ENCODE data around the gene OR8B2. TPM values are rescaled to one million over a fixed set of nuclear protein-coding genes. Genes with fewer than 3 reads are reported as not detected.

The OR8B2 gene
- total RNA-seq, 1 experiment from 2014 or later: not detected

DNA sequence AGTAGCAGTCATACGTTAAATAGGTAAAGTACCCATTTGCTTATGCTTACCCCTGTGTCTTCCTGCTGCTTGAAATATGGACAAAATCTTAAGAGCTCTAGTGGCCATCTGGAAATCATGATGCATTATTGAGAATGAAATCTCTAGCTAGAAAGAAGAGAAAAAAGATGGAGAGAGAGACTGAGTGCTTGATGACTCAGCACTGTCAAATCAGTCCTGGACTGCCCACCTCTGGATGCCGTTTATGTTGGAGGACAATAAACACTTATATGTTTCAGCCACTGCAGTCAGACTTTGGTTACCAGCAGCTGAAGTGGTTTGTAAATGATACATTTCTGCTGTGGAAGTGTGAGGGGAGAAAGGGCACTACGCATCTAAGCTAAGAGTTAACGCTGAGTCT, 36.7 kb upstream of the OR8B2 start:
- no peak overlapping the region for H3K4me2 ChIP-seq
- BruUV-seq (replicated peaks): no TSS peak
- CTCF ChIA-PET: no interaction called here
- H3K9me2 ChIP-seq (ENCODE audit: insufficient read depth): no peaks in the 10 kb centered on the region
- TF ChIP-seq, protein P1, sequence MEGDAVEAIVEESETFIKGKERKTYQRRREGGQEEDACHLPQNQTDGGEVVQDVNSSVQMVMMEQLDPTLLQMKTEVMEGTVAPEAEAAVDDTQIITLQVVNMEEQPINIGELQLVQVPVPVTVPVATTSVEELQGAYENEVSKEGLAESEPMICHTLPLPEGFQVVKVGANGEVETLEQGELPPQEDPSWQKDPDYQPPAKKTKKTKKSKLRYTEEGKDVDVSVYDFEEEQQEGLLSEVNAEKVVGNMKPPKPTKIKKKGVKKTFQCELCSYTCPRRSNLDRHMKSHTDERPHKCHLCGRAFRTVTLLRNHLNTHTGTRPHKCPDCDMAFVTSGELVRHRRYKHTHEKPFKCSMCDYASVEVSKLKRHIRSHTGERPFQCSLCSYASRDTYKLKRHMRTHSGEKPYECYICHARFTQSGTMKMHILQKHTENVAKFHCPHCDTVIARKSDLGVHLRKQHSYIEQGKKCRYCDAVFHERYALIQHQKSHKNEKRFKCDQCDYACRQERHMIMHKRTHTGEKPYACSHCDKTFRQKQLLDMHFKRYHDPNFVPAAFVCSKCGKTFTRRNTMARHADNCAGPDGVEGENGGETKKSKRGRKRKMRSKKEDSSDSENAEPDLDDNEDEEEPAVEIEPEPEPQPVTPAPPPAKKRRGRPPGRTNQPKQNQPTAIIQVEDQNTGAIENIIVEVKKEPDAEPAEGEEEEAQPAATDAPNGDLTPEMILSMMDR (conservative IDR thresholded peaks at IDR 0.05): no peak
- TF ChIP-seq EZH2 (IDR thresholded peaks at IDR 0.05; ENCODE audit: low read depth): no peak
- no peaks in the 10 kb centered on the region for H4K20me1 ChIP-seq (ENCODE audit: insufficient read depth)
- H3K4me1 ChIP-seq (replicated peaks; ENCODE audit: insufficient read depth): no peaks in the 10 kb centered on the region
- intact Hi-C loops (cut with micrococcal nuclease; ENCODE audit: unreplicated experiment): no loop called here
- H3K27ac ChIP-seq: no peak overlapping the region
- H2AFZ ChIP-seq: no peak overlapping the region
- DNase-seq: no peak
- H3K79me2 ChIP-seq (ENCODE audit: low read depth): no peaks in the 10 kb centered on the region
- no peaks in the 10 kb centered on the region for H3K36me3 ChIP-seq (ENCODE audit: low read depth)
- POLR2A ChIA-PET (ENCODE audit: unreplicated experiment): no interaction called here
- H3K9me3 ChIP-seq (ENCODE audit: insufficient read depth, low read depth): no peaks in the 10 kb centered on the region
- H3F3A ChIP-seq (ENCODE audit: insufficient read depth, low read depth): no peaks in the 10 kb centered on the region
- no peak overlapping the region for H3K4me3 ChIP-seq
- H3K27me3 ChIP-seq (ENCODE audit: insufficient read depth, low read depth): peaks cover 7% of the 10 kb centered on the region

DNA sequence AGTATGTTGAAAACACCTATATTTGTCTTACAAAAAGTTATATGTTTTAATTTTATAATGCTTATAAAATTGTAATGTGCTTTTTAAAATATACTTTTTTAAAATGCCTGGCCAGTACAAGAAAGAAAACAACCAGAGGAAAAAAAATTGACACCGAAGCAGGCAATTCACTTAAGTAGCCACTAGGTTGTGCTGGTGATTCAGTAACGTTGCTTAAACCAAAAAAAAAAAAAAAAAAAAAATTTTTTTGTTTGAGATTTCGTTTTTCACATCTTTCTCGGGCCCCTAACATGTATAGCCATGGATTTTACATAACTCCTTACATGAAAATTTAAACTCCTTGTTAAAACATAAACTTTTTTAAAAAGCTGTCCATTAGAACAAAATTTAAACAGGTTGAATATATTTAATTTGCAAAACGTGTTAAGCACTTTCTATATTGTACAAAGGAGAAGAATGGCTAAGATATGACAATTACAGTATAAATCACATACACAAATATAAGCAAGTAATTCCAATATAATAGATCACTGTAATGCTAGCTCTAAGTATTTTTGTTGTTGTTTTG, 31.1 kb upstream of the OR8B2 start:
- Histone ChIP-seq H3F3A (ENCODE audit: insufficient read depth, low read depth) (no peaks in the 10 kb centered on the region), H3K27me3 (ENCODE audit: insufficient read depth, low read depth) (peaks cover 5% of the 10 kb centered on the region), H3K9me2 (ENCODE audit: insufficient read depth) (no peaks in the 10 kb centered on the region; the same call in 1 of the 2 replicates), H2AFZ (no peak overlapping the region), H3K9me3 (ENCODE audit: insufficient read depth, low read depth) (no peaks in the 10 kb centered on the region), H3K4me2 (no peak overlapping the region), H3K79me2 (ENCODE audit: low read depth) (no peaks in the 10 kb centered on the region), H4K20me1 (ENCODE audit: insufficient read depth) (no peaks in the 10 kb centered on the region), H3K4me3 (no peak overlapping the region), H3K4me1 (replicated peaks; ENCODE audit: insufficient read depth) (no peaks in the 10 kb centered on the region), H3K36me3 (ENCODE audit: low read depth) (no peaks in the 10 kb centered on the region), H3K27ac (no peak overlapping the region)
- BruUV-seq (replicated peaks): no TSS peak
- POLR2A ChIA-PET (ENCODE audit: unreplicated experiment): no interaction called here
- CTCF ChIA-PET: no interaction called here
- no peak for TF ChIP-seq EZH2 (IDR thresholded peaks at IDR 0.05; ENCODE audit: low read depth)
- TF ChIP-seq, protein P1 (conservative IDR thresholded peaks at IDR 0.05): peak; percentile 72
- intact Hi-C loops (cut with micrococcal nuclease; ENCODE audit: unreplicated experiment): loop anchor here (2.0 kb wide), 1 partner anchor 421 kb away; no protein-coding TSS in a partner anchor
- peak in 1 of 2 experiments; percentile 39 for DNase-seq

DNA sequence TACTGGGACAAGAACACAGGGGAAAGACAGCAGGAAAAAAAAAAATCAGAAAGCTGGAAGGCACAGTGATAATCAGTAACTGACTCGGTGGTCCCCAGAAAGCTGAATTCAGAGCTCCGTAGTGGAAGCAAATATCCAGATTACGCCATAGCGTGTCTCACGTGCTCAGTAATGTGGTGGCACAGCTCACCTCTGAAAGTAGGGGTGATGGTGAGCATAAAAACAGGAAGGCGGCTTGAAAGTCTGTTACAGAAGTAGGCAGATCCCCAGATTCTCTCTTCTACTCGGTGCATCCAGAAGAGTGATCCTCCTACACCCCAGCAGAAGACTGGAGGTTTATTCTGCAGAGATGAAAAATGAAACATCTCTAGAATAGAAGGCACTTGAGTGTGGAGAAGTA, 25.6 kb upstream of the OR8B2 start:
- no peaks in the 10 kb centered on the region for H3K79me2 ChIP-seq (ENCODE audit: low read depth)
- no peaks in the 10 kb centered on the region for H3K4me1 ChIP-seq (replicated peaks; ENCODE audit: insufficient read depth)
- H3K36me3 ChIP-seq (ENCODE audit: low read depth): no peaks in the 10 kb centered on the region
- H2AFZ ChIP-seq: no peak overlapping the region
- H3K9me3 ChIP-seq (ENCODE audit: insufficient read depth, low read depth): no peaks in the 10 kb centered on the region
- H3K4me3 ChIP-seq: no peak overlapping the region
- no peaks in the 10 kb centered on the region for H3F3A ChIP-seq (ENCODE audit: insufficient read depth, low read depth)
- H4K20me1 ChIP-seq (ENCODE audit: insufficient read depth): no peaks in the 10 kb centered on the region
- POLR2A ChIA-PET (ENCODE audit: unreplicated experiment): no interaction called here
- BruUV-seq (replicated peaks): no TSS peak
- H3K27me3 ChIP-seq (ENCODE audit: insufficient read depth, low read depth): peaks cover 16% of the 10 kb centered on the region; the same call in 1 of the 2 replicates
- no peaks in the 10 kb centered on the region; the same call in 1 of the 2 replicates for H3K9me2 ChIP-seq (ENCODE audit: insufficient read depth)
- H3K4me2 ChIP-seq: no peak overlapping the region
- no peak for DNase-seq
- no peak for TF ChIP-seq EZH2 (IDR thresholded peaks at IDR 0.05; ENCODE audit: low read depth)
- TF ChIP-seq, protein P1 (conservative IDR thresholded peaks at IDR 0.05): no peak
- intact Hi-C loops (cut with micrococcal nuclease; ENCODE audit: unreplicated experiment): no loop called here
- CTCF ChIA-PET: no interaction called here
- no peak overlapping the region for H3K27ac ChIP-seq

Data from PC-9 (cell line).